HepG2 (cell line): Measurements from ENCODE around the gene SLCO4A1. TPM values are rescaled to one million over a fixed set of nuclear protein-coding genes. Genes with fewer than 3 reads are reported as not detected.

Experiments used
- ARID5B ChIP-seq: IDR thresholded peaks from 2 replicates; pipeline ENCODE4 v1.4.0; 2020; ENCODE audit warnings: mild to moderate bottlenecking, missing genetic modification reagents
- CHD2 ChIP-seq: IDR thresholded peaks from 2 replicates; pipeline ENCODE4 v1.6.1; 2011; ENCODE audit warnings: low read depth, low read length, improper control_type of control experiment
- FOXJ3 ChIP-seq: sonication (generic); formaldehyde crosslinking; IDR thresholded peaks from 2 replicates; pipeline ENCODE4 v1.4.0; 2020; ENCODE audit warnings: missing genetic modification reagents, mild to moderate bottlenecking, borderline replicate concordance
- HNRNPK ChIP-seq: fragments of 200-400 bp; formaldehyde crosslinking; IDR thresholded peaks from 2 replicates; pipeline ENCODE4 v1.6.1; 2018; ENCODE audit warnings: low read length, low read depth, moderate library complexity, mild to moderate bottlenecking; ENCODE audit not compliant: poor library complexity, severe bottlenecking
- MAFK ChIP-seq, 2 experiments: IDR thresholded peaks in 1 of 2; conservative IDR thresholded peaks in 1 of 2; 2 replicates each; pipeline ENCODE4 v1.6.1; 2011; ENCODE audit warnings: improper control_type of control experiment in 2 of 2, low read length in 2 of 2
- NFIC ChIP-seq: IDR thresholded peaks from 2 replicates; pipeline ENCODE4 v1.6.1; 2012; ENCODE audit warnings: mild to moderate bottlenecking, low read length, inconsistent platforms
- TBL1XR1 ChIP-seq: fragments of 150-350 bp; IDR thresholded peaks from 2 replicates; pipeline ENCODE4 v1.6.1; 2014; ENCODE audit warnings: borderline replicate concordance, low read length; ENCODE audit not compliant: partially characterized antibody
- TGIF2 ChIP-seq: IDR thresholded peaks from 2 replicates; pipeline ENCODE4 v1.6.1; 2016; ENCODE audit warnings: control low read depth, missing compliant biosample characterization
- ZBTB4 ChIP-seq: sonication (generic); formaldehyde crosslinking; IDR thresholded peaks from 2 replicates; pipeline ENCODE4 v1.4.0; 2020; ENCODE audit warnings: missing genetic modification reagents, mild to moderate bottlenecking, borderline replicate concordance
- ZBTB42 ChIP-seq: sonication (generic); formaldehyde crosslinking; IDR thresholded peaks from 2 replicates; pipeline ENCODE4 v1.5.0; 2020; ENCODE audit warnings: mild to moderate bottlenecking, missing genetic modification reagents
- ZNF317 ChIP-seq: sonication (generic); formaldehyde crosslinking; IDR thresholded peaks from 2 replicates; pipeline ENCODE4 v1.5.0; 2020; ENCODE audit warnings: mild to moderate bottlenecking, missing genetic modification reagents
- ZNF543 ChIP-seq: sonication (generic); formaldehyde crosslinking; IDR thresholded peaks from 2 replicates; pipeline ENCODE4 v1.4.0; 2020; ENCODE audit warnings: mild to moderate bottlenecking, missing genetic modification reagents
- ZNF639 ChIP-seq: conservative IDR thresholded peaks from 2 replicates; pipeline ENCODE4 v1.6.1; 2018; ENCODE audit warnings: missing genetic modification reagents
- ZNF674 ChIP-seq: sonication (generic); formaldehyde crosslinking; IDR thresholded peaks from 2 replicates; pipeline ENCODE4 v1.5.0; 2020; ENCODE audit warnings: low read depth, mild to moderate bottlenecking, missing genetic modification reagents
- ZNF746 ChIP-seq: sonication (generic); formaldehyde crosslinking; IDR thresholded peaks from 2 replicates; pipeline ENCODE4 v1.8.0; 2022; ENCODE audit warnings: mild to moderate bottlenecking, missing genetic modification reagents
- ZXDC ChIP-seq: sonication (generic); formaldehyde crosslinking; IDR thresholded peaks from 2 replicates; pipeline ENCODE4 v1.5.0; 2020; ENCODE audit warnings: mild to moderate bottlenecking, missing genetic modification reagents
- polyA plus RNA-seq, 8 experiments: library from polyadenylated mRNA; depleted of rRNA in 3 of 8; stranded (reverse) in 7 of 8; unstranded in 1 of 8; fragments of >200 nt; fragmentation: Illumina TruSeq in 4 of 8; extraction: Trizol in 4 of 8; gene quantifications; 2 replicates each; pipeline versions ENCODE4 v1.2.1 to v1.2.3, GENCODE V29; 2011 to 2016; ENCODE audit warnings: low read depth in 4 of 8, missing spikeins in 1 of 8, mixed read lengths in 1 of 8; ENCODE audit not compliant: insufficient read depth in 1 of 8
- total RNA-seq, 5 experiments: library from RNA; depleted of rRNA; stranded (reverse); fragments of >200 nt; fragmentation: Illumina TruSeq; extraction: Trizol; gene quantifications; 2 replicates each; pipeline ENCODE4 v1.2.3, GENCODE V29; 2016; ENCODE audit warnings: low read depth in 1 of 5
- TF ChIP-seq, protein P1 (sequence below): sonication (generic); formaldehyde crosslinking; IDR thresholded peaks from 2 replicates; pipeline ENCODE4 v1.4.0; 2020; ENCODE audit warnings: low read depth, mild to moderate bottlenecking, missing genetic modification reagents

SLCO4A1 gene
- total and polyA plus RNA-seq, 2 of the 13 experiments (the other 11 are each of a cell fraction or from before 2014, with no cell fraction given) = 55.5 to 112 TPM

GRCh38 chr20:62638055-62638570 lies 4.2 kb upstream of the SLCO4A1 start (continued):
- TF ChIP-seq ZNF639 (no peak), FOXJ3 (no peak), TBL1XR1 (no peak), ZNF543 (CRISPR knock-in tag) (no peak), ZNF317 (CRISPR knock-in tag) (no peak), ZBTB4 (CRISPR knock-in tag) (no peak), MAFK (conservative IDR thresholded peaks at IDR 0.05 in 1 of 2, IDR thresholded peaks at IDR 0.05 in 1 of 2; ENCODE audit: low read length in 2 of 2) (no peak), NFIC (no peak), ARID5B (CRISPR knock-in tag) (no peak; the same call in 1 of the 2 replicates), ZNF674 (CRISPR knock-in tag) (no peak), CHD2 (no peak), ZXDC (CRISPR knock-in tag) (no peak), ZBTB42 (CRISPR knock-in tag) (no peak), HNRNPK (no peak), TGIF2 (CRISPR knock-in tag) (no peak), ZNF746 (0 out of 2 replicates have a peak, but pooled peaks have one; percentile 2)
- TF ChIP-seq, protein P1, sequence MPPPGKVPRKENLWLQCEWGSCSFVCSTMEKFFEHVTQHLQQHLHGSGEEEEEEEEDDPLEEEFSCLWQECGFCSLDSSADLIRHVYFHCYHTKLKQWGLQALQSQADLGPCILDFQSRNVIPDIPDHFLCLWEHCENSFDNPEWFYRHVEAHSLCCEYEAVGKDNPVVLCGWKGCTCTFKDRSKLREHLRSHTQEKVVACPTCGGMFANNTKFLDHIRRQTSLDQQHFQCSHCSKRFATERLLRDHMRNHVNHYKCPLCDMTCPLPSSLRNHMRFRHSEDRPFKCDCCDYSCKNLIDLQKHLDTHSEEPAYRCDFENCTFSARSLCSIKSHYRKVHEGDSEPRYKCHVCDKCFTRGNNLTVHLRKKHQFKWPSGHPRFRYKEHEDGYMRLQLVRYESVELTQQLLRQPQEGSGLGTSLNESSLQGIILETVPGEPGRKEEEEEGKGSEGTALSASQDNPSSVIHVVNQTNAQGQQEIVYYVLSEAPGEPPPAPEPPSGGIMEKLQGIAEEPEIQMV (CRISPR knock-in tag) = no peak
